Neural progenitor cell (in vitro differentiated cells): ENCODE data around the gene STX8. TPM values are rescaled to one million over a fixed set of nuclear protein-coding genes. Genes with fewer than 3 reads are reported as not detected.

ENCODE experiments used
- DNase-seq: peaks from one replicate; pipeline ENCODE4 v3.0.0-alpha.2; 2016; ENCODE audit warnings: low spot score
- H2AFZ ChIP-seq: fragments of 200-600 bp; sonication (generic); replicated peaks from 2 replicates; pipeline ENCODE4 v1.6.1; 2016; ENCODE audit warnings: antibody characterized with exemption
- H3F3A ChIP-seq: fragments of 200-600 bp; sonication (generic); 2 replicates; pipeline ENCODE4 v1.6.1; 2016; ENCODE audit warnings: antibody characterized with exemption, low read depth
- H3K27ac ChIP-seq: fragments of 200-600 bp; sonication (generic); 2 replicates; pipeline ENCODE4 v1.5.1; 2016; ENCODE audit warnings: mild to moderate bottlenecking
- H3K27me3 ChIP-seq: fragments of 200-600 bp; sonication (generic); 2 replicates; pipeline ENCODE4 v1.6.1; 2016; ENCODE audit warnings: mild to moderate bottlenecking, moderate library complexity
- H3K36me3 ChIP-seq: fragments of 200-600 bp; sonication (generic); 2 replicates; pipeline ENCODE4 v1.5.1; 2016
- H3K4me1 ChIP-seq: fragments of 200-600 bp; sonication (generic); 2 replicates; pipeline ENCODE4 v1.6.1; 2016; ENCODE audit warnings: mixed run types
- H3K4me2 ChIP-seq: fragments of 200-600 bp; sonication (generic); 2 replicates; pipeline ENCODE4 v1.6.1; 2016
- H3K4me3 ChIP-seq: fragments of 200-600 bp; sonication (generic); 2 replicates; pipeline ENCODE4 v1.5.1; 2016
- H3K79me2 ChIP-seq: fragments of 200-600 bp; sonication (generic); 2 replicates; pipeline ENCODE4 v1.6.1; 2016; ENCODE audit warnings: low read depth
- H3K9ac ChIP-seq: fragments of 200-600 bp; sonication (generic); 2 replicates; pipeline ENCODE4 v1.6.1; 2016
- H3K9me3 ChIP-seq: fragments of 200-600 bp; sonication (generic); 2 replicates; pipeline ENCODE4 v1.5.1; 2016; ENCODE audit warnings: low read depth
- H4K20me1 ChIP-seq: fragments of 200-600 bp; sonication (generic); 2 replicates; pipeline ENCODE4 v1.6.1; 2016; ENCODE audit warnings: low read depth
- H3K27ac Mint-ChIP-seq: 3 replicates; pipeline ENCODE4 v1.8.0; 2021; ENCODE audit warnings: mixed read lengths
- H3K27me3 Mint-ChIP-seq: 2 replicates; pipeline ENCODE4 v1.8.0; 2022; ENCODE audit warnings: low read depth, mild to moderate bottlenecking, inconsistent platforms, moderate library complexity, mixed read lengths; ENCODE audit not compliant: insufficient read depth
- H3K36me3 Mint-ChIP-seq: 3 replicates; pipeline ENCODE4 v1.8.0; 2021; ENCODE audit warnings: mixed read lengths
- H3K4me1 Mint-ChIP-seq: 3 replicates; pipeline ENCODE4 v1.8.0; 2021; ENCODE audit warnings: mixed read lengths
- H3K4me3 Mint-ChIP-seq: 3 replicates; pipeline ENCODE4 v1.8.0; 2021; ENCODE audit warnings: mild to moderate bottlenecking, moderate library complexity, mixed read lengths
- H3K9me3 Mint-ChIP-seq: 3 replicates; pipeline ENCODE4 v1.8.0; 2020; ENCODE audit warnings: mixed read lengths
- CTCF ChIP-seq: fragments of 200-600 bp; sonication (generic); IDR thresholded peaks from 2 replicates; pipeline ENCODE4 v1.5.1; 2017; ENCODE audit warnings: antibody characterized with exemption, mild to moderate bottlenecking
- EZH2 ChIP-seq: fragments of 200-600 bp; sonication (generic); IDR thresholded peaks from 2 replicates; pipeline ENCODE4 v1.6.1; 2017; ENCODE audit warnings: antibody characterized with exemption, mild to moderate bottlenecking, moderate library complexity
- EZH2phosphoT487 ChIP-seq: fragments of 200-600 bp; sonication (generic); IDR thresholded peaks from 2 replicates; pipeline ENCODE4 v1.6.1; 2017; ENCODE audit warnings: antibody characterized with exemption
- total RNA-seq: library from RNA; depleted of rRNA; stranded (reverse); fragments of >200 nt; gene quantifications from 2 replicates; pipeline ENCODE4 v1.2.3, GENCODE V29; 2015; ENCODE audit warnings: low replicate concordance

The STX8 gene
- total RNA-seq, 1 donor from 2014 or later: 79.7 TPM

DNA sequence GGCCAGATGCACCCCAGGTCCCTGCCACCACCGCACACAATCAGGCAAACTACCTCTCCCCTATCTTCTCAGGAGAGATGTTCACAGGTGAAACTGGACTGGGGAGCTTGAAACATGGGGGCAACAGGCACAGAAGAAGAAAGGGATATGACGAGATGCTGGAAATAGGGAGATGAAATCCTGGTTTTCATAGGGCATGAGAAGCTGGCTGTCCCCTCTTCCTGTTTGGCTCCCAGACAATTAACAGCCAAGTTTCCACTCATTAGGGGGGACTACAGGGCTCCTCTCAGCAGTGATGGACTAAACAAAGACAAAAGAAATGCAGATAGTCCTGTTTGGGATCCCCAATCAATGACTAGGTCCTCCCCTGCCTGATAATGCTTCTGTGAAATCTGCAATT lies 288.3 kb downstream of the STX8 start:
- no peak for DNase-seq
- no peak for TF ChIP-seq EZH2phosphoT487
- no peak for TF ChIP-seq CTCF
- TF ChIP-seq EZH2: no peak

DNA sequence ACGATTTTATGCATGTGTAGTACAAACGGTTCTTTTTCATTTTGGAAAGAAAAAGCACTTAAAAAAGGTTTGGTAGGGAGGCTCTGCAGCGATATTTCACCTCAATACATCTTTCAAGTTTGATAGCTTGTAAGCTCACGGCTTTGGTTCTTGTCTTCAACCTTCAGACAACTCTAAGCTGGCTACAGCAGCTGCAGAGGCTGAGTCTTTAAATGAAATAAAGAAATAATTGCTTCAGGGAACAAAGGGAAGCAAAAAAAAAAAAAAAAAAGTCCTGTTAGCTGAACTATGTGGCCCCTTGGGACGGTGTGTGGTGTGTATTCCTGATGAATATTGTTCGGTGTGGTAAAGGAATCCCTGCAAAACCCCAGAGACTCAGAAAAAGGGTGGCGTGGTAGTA lies 289.2 kb downstream of the STX8 start:
- H3K9ac ChIP-seq: no peak overlapping the region
- Mint-ChIP-seq H3K4me1 (peaks cover 16% of the 10 kb centered on the region), H3K4me3 (no peak overlapping the region), H3K9me3 (no peaks in the 10 kb centered on the region), H3K36me3 (no peaks in the 10 kb centered on the region), H3K27me3 (peaks cover 7% of the 10 kb centered on the region), H3K27ac (no peak overlapping the region)
- no peaks in the 10 kb centered on the region for H3F3A ChIP-seq
- H3K27me3 ChIP-seq: no peaks in the 10 kb centered on the region
- no peak for DNase-seq
- no peaks in the 10 kb centered on the region for H3K9me3 ChIP-seq
- TF ChIP-seq CTCF (no peak), EZH2 (no peak), EZH2phosphoT487 (no peak)
- no peak overlapping the region for H2AFZ ChIP-seq
- H3K27ac ChIP-seq: no peak overlapping the region
- H3K4me3 ChIP-seq: no peak overlapping the region
- H3K4me2 ChIP-seq: no peak overlapping the region
- no peaks in the 10 kb centered on the region for H4K20me1 ChIP-seq
- no peaks in the 10 kb centered on the region for H3K79me2 ChIP-seq
- H3K36me3 ChIP-seq: no peaks in the 10 kb centered on the region
- H3K4me1 ChIP-seq: no peaks in the 10 kb centered on the region

More for the DNA sequence above, 288.3 kb downstream of the STX8 start:
- H3K36me3 Mint-ChIP-seq: no peaks in the 10 kb centered on the region
- Histone ChIP-seq H3F3A (no peaks in the 10 kb centered on the region), H3K36me3 (no peaks in the 10 kb centered on the region), H3K4me3 (no peak overlapping the region), H3K9me3 (no peaks in the 10 kb centered on the region), H3K9ac (no peak overlapping the region), H2AFZ (no peak overlapping the region), H3K4me2 (no peak overlapping the region), H3K27ac (no peak overlapping the region), H3K27me3 (no peaks in the 10 kb centered on the region), H3K79me2 (no peaks in the 10 kb centered on the region), H4K20me1 (no peaks in the 10 kb centered on the region), H3K4me1 (no peaks in the 10 kb centered on the region)
- H3K27me3 Mint-ChIP-seq: peaks cover 7% of the 10 kb centered on the region
- no peaks in the 10 kb centered on the region for H3K9me3 Mint-ChIP-seq
- H3K4me1 Mint-ChIP-seq: peaks cover 16% of the 10 kb centered on the region
- H3K4me3 Mint-ChIP-seq: no peak overlapping the region
- no peak overlapping the region for H3K27ac Mint-ChIP-seq

DNA sequence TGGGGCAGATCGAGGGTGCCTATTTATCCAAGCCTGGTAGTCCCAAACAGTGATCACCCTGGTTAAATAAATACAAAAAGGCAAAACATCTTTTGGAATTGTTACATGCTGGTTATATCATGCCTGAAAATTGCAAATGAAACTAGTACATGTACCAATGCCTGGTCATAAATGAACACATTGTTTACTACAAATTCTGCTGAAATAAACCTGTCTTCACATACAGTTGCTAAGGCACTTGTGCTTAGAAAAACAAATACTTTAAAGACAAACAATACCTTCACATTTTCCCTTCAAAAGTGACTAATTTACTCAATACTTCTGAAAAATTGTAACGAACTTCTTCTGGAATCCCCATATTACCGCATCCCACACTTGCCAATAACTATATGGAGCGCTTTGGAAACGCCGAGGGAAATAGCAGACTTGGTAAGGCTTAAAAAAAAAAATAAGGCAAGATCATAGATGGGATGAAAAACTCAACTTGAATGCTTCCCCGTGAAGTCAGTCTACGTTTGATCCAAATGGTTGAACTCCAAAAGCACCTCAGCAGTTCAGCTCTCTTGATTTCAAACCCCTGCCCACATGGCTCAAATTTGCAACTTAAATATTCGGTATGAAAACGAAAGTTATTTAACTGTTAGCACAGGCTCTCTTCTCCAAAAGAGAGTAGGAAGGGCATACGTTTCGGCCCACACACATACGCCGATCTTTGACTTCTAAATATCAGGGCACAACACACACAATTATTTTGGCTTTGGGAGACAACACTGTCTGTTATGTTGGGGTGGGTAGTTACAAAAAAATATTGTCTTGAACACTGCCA lies 289.8 kb downstream of the STX8 start:
- Mint-ChIP-seq H3K4me1 (peaks cover 16% of the 10 kb centered on the region), H3K27ac (no peak overlapping the region), H3K36me3 (no peaks in the 10 kb centered on the region), H3K4me3 (no peak overlapping the region), H3K27me3 (peaks cover 7% of the 10 kb centered on the region), H3K9me3 (no peaks in the 10 kb centered on the region)
- no peaks in the 10 kb centered on the region for H3K9me3 ChIP-seq
- no peaks in the 10 kb centered on the region for H3K36me3 ChIP-seq
- H3K9ac ChIP-seq: no peak overlapping the region
- H3K4me2 ChIP-seq: no peak overlapping the region
- H3K4me3 ChIP-seq: no peak overlapping the region
- TF ChIP-seq EZH2phosphoT487 (no peak), EZH2 (no peak), CTCF (no peak)
- no peak overlapping the region for H2AFZ ChIP-seq
- H3K27me3 ChIP-seq: no peaks in the 10 kb centered on the region
- DNase-seq: no peak
- no peaks in the 10 kb centered on the region for H4K20me1 ChIP-seq
- no peaks in the 10 kb centered on the region for H3K79me2 ChIP-seq
- H3K27ac ChIP-seq: no peak overlapping the region
- H3F3A ChIP-seq: no peaks in the 10 kb centered on the region
- no peaks in the 10 kb centered on the region for H3K4me1 ChIP-seq
